Thoracic aorta (tissue), 2 donors: Measurements from ENCODE around the gene C3orf20. TPM values are rescaled to one million over a fixed set of nuclear protein-coding genes. Genes with fewer than 3 reads are reported as not detected.

ENCODE experiments used
- ATAC-seq: fragments of 150-250 bp; one replicate; pipeline ENCODE4 v1.8.0; 2017; ENCODE audit warnings: low read depth; ENCODE audit not compliant: insufficient number of reproducible peaks, low FRiP score
- DNase-seq: peaks from one replicate; pipeline ENCODE4 v3.0.0-alpha.2; 2020; ENCODE audit warnings: low spot score
- H3K27ac ChIP-seq, 2 donors: fragments of 200-600 bp; sonication (generic); 1 replicate in 1 of 2; 2 replicates in 1 of 2; pipeline ENCODE4 v1.5.1; 2016; ENCODE audit warnings: mild to moderate bottlenecking in 2 of 2, moderate library complexity in 2 of 2
- H3K27me3 ChIP-seq: fragments of 200-600 bp; sonication (generic); replicated peaks from 2 replicates; pipeline ENCODE4 v1.6.0; 2016; ENCODE audit warnings: mild to moderate bottlenecking; ENCODE audit not compliant: insufficient read depth
- H3K36me3 ChIP-seq: fragments of 200-600 bp; sonication (generic); one replicate; pipeline ENCODE4 v1.5.1; 2016
- H3K4me1 ChIP-seq, 2 donors: fragments of 200-600 bp; sonication (generic); 1 replicate in 1 of 2; 2 replicates in 1 of 2; pipeline versions ENCODE4 v1.5.1 to v1.6.0; 2016; ENCODE audit warnings: low read depth in 2 of 2, mild to moderate bottlenecking in 1 of 2; ENCODE audit not compliant: control insufficient read depth in 1 of 2
- H3K4me3 ChIP-seq: fragments of 200-600 bp; sonication (generic); 2 replicates; pipeline ENCODE4 v1.5.1; 2016; ENCODE audit warnings: mild to moderate bottlenecking
- H3K9me3 ChIP-seq: fragments of 200-600 bp; sonication (generic); 2 replicates; pipeline ENCODE4 v1.5.1; 2016
- total RNA-seq, 2 donors: library from RNA; depleted of rRNA; stranded (reverse); fragments of >200 nt; gene quantifications; one replicate each; pipeline versions ENCODE4 v1.1.0 to v1.2.3, GENCODE V29; 2016
- TF ChIP-seq, protein P1 (sequence below): fragments of 200-600 bp; sonication (generic); IDR thresholded peaks from one replicate; pipeline ENCODE4 v1.5.1; 2019; ENCODE audit warnings: antibody characterized with exemption

C3orf20 gene
- total RNA-seq, 2 donors from 2014 or later, result not detected

DNA sequence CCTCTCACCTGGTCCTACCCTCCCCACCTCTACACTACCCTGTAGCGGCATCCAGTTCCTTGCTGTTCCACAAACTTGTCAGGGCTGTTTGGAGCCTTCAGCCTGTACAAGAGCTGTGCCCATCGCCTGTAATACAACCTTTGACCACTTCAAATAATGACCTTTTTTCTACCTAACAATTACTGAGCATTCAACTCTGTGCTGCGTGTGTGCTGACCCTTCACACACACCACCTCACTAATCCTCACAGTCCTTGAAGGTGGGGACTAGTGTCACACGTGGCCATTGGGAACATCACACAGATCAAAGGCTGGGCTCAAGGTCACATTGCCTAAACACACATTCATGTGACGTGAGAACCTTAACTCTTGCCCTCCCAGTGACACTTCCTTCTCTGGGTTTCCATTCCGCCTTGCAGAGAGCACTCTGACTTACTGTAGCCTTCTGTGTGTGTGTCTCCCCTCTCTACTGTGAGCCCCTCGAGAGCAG is 3.1 kb downstream of the C3orf20 start:
- Histone ChIP-seq H3K4me1 (no peaks in the 10 kb centered on the region), H3K36me3 (no peaks in the 10 kb centered on the region), H3K4me3 (no peak overlapping the region), H3K9me3 (peaks cover 4% of the 10 kb centered on the region), H3K27ac (no peak overlapping the region), H3K27me3 (no peaks in the 10 kb centered on the region)
- TF ChIP-seq, protein P1, sequence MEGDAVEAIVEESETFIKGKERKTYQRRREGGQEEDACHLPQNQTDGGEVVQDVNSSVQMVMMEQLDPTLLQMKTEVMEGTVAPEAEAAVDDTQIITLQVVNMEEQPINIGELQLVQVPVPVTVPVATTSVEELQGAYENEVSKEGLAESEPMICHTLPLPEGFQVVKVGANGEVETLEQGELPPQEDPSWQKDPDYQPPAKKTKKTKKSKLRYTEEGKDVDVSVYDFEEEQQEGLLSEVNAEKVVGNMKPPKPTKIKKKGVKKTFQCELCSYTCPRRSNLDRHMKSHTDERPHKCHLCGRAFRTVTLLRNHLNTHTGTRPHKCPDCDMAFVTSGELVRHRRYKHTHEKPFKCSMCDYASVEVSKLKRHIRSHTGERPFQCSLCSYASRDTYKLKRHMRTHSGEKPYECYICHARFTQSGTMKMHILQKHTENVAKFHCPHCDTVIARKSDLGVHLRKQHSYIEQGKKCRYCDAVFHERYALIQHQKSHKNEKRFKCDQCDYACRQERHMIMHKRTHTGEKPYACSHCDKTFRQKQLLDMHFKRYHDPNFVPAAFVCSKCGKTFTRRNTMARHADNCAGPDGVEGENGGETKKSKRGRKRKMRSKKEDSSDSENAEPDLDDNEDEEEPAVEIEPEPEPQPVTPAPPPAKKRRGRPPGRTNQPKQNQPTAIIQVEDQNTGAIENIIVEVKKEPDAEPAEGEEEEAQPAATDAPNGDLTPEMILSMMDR, result no peak
- DNase-seq, result no peak
- no peak for ATAC-seq

GRCh38 chr3:14680115-14680514 is 5.2 kb downstream of the C3orf20 start:
- ATAC-seq, result no peak
- Histone ChIP-seq H3K4me1 (no peaks in the 10 kb centered on the region), H3K4me3 (no peak overlapping the region), H3K27me3 (no peaks in the 10 kb centered on the region), H3K9me3 (peaks cover 4% of the 10 kb centered on the region), H3K36me3 (no peaks in the 10 kb centered on the region), H3K27ac (no peak overlapping the region)
- TF ChIP-seq, protein P1, result no peak
- no peak for DNase-seq

GRCh38 chr3:14680716-14681115 is 5.8 kb downstream of the C3orf20 start:
- no peaks in the 10 kb centered on the region for H3K27me3 ChIP-seq
- no peaks in the 10 kb centered on the region for H3K4me1 ChIP-seq
- no peak overlapping the region for H3K4me3 ChIP-seq
- H3K36me3 ChIP-seq, result no peaks in the 10 kb centered on the region
- peaks cover 4% of the 10 kb centered on the region for H3K9me3 ChIP-seq
- TF ChIP-seq, protein P1, result no peak
- no peak for ATAC-seq
- no peak for DNase-seq
- no peak overlapping the region for H3K27ac ChIP-seq

DNA sequence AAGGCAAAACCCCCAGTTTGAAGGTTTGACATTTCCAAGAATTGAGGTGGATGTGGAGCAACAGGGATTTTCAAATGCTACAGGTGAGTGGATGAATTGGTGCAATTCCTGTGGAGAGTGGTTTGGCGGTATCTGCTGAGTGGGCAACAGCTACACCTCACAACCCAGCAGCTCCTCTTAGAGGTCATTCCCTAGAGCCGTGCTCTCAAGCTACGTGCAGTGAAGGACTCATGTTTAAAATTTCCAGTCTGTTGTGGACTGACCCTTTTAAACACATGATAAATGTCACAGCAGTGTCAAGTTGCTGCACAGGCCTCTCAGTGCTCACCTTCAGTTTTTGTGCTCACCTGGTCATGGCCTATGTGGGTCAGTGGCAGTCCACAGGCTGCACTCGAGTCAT is 9.5 kb downstream of the C3orf20 start:
- no peak for ATAC-seq
- peaks cover 4% of the 10 kb centered on the region for H3K9me3 ChIP-seq
- H3K36me3 ChIP-seq, result no peaks in the 10 kb centered on the region
- H3K27me3 ChIP-seq, result no peaks in the 10 kb centered on the region
- H3K4me3 ChIP-seq, result no peak overlapping the region
- TF ChIP-seq, protein P1, result no peak
- no peaks in the 10 kb centered on the region for H3K4me1 ChIP-seq
- H3K27ac ChIP-seq, result no peak overlapping the region
- no peak for DNase-seq

DNA sequence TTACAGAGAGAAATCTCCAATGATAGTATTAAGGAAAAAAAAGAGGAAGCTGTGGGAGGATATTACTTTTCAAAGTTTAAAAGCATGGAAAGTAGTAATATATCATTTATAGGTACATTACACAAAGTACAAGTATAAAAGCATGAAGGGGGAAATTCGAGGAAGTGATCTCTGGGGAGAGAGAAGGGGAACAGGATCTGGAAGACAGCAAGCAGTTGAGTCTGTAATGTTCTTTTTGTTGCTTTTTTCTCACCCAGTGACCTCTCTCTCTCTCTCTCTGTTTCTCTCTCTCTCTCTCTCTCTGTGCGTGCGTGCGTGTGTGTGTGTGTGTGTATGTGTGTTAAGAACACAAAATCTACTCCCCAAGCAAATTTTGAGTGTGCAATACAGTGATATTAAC is 10.2 kb downstream of the C3orf20 start:
- H3K27me3 ChIP-seq, result no peaks in the 10 kb centered on the region
- H3K9me3 ChIP-seq, result peaks cover 2% of the 10 kb centered on the region
- H3K36me3 ChIP-seq, result no peaks in the 10 kb centered on the region
- no peaks in the 10 kb centered on the region for H3K4me1 ChIP-seq
- TF ChIP-seq, protein P1, result no peak
- no peak overlapping the region for H3K27ac ChIP-seq
- no peak overlapping the region for H3K4me3 ChIP-seq
- ATAC-seq (no peak), DNase-seq (no peak)
